ENCODE measurements around the gene VPS11.
"Not testable (repeated sequence)": the region's sequence is repeated elsewhere in the genome, so short reads cannot be mapped to it uniquely, and the experiment has no call there.

Gene VPS11

GRCh38 chr11:119067371-119068222 lies at the start of gene VPS11:
Gene VPS11, plus strand, starts transcription at chr11:119067818. Its CDS starts 6 bp downstream, at chr11:119067824.
- peak; percentile 91 for DNase-seq

GRCh38 chr11:119018074-119018938 lies 49.3 kb upstream of the VPS11 start, which contains the start of the genes RPS25 and TRAPPC4:
Gene RPS25, minus strand, starts transcription at chr11:119018343. Its CDS starts 59 bp downstream, at chr11:119018284.
Gene TRAPPC4, plus strand, starts transcription at chr11:119018766. Its CDS starts 30 bp downstream, at chr11:119018796.
- DNase-seq, result peak; percentile 97

DNA sequence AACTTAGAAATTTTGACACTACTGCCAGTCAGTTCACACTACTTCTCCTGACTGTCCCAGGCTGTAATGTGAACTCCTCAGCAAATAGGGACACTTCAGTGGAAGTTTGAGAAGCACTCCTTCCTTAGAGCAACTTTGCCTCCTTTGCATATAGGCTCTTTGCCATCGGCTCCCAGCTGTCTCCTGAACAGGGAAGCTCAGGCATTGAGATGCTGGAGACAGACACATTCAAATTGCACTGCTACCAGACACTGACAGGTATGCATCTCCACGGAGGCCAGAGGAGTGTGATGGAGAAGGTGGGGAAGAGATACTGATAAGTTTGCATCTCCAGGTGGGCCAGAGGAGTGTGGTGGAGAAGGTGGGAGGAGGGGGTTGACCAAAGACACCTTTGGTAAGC lies 47.6 kb upstream of the VPS11 start:
- no peak for DNase-seq

DNA sequence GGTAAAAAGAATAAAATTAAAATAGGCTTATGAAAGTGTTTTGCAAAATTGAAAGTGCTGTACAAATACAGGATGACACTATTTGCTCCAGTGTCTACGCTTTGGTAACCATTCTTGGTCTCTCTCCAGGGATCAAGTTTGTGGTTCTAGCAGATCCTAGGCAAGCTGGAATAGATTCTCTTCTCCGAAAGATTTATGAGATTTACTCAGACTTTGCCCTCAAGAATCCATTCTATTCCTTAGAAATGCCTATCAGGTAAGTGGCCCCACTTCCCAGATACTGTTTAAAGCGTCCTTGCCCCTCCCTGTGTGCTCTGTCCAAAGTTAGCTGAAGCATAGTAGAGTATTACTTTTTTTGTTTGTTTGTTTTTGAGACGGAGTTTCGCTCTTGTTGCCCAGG lies 46.0 kb upstream of the VPS11 start:
- no peak for DNase-seq

DNA sequence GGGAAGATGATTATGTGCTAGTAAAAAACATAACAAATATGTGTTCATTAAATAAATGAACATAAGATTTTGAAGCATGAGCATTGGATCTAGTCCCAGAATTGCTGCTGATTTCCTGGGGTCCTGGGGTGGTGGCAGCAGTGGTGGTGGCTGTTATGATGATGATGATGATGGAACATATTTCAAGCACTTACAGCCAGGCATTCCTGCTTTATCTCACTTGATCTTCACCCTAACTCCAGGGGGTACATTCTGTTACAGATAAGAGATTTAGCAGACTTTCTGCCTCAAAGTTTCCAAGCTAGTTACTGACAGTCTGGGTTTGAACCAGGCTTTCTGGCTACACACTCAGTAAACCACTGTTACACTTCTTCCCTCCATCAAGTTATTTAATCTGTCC lies 43.9 kb upstream of the VPS11 start:
- DNase-seq, result no peak

DNA sequence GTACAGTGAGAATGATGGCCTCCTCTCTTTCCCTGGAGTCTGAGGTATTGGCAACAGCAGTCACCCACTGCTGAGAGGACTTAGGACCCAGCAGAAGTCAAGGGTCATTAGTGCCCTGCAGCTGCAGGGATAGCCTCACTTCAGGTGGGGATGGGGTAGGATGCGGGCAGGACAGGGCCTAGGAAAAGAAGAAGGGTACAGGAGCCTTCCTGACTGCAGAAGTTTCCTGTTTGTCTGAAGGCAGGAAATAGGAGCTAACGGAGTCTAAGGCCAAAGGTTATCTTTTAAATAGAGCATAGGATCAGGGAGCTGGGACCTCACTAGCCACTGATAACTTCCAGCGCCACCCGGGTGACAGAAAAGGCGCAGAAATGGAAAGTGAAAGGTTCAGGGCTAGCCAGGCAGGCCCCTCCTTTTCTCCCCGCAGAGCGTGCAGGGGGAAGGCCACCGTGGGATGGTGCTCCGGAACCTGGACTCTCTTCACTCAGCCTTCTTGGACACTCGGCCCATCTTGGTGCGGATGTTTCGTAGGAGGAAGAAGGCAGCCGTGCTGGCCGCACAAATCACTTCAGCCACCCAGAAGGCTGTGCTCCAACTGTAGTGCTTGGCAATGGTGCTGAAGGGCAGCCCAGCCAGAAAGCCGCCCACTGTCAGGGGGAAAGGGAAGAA lies 43.1 kb upstream of the VPS11 start:
- DNase-seq, result no peak

GRCh38 chr11:119025099-119025473 lies 42.5 kb upstream of the VPS11 start:
- DNase-seq, result no peak

DNA sequence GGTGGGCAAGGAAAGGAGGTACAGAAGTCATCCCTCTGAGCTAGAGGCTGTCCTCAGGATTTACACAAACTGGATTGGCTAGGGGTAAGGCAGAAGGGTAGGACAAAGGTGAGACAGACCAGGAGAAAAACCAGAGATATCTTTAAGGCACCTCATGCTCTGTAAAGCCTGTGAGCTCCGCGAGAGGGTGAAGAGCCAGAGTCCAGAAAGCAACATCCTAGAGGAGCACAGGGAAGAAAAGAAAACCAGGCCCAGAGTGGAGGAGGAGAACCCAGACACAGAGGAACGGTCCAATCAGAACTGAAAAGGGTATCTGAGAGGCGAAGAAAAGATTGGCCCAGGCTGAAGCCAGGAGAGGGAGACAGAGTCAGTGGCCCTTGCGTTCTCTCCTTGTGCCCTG lies 42.1 kb upstream of the VPS11 start:
- no peak for DNase-seq

DNA sequence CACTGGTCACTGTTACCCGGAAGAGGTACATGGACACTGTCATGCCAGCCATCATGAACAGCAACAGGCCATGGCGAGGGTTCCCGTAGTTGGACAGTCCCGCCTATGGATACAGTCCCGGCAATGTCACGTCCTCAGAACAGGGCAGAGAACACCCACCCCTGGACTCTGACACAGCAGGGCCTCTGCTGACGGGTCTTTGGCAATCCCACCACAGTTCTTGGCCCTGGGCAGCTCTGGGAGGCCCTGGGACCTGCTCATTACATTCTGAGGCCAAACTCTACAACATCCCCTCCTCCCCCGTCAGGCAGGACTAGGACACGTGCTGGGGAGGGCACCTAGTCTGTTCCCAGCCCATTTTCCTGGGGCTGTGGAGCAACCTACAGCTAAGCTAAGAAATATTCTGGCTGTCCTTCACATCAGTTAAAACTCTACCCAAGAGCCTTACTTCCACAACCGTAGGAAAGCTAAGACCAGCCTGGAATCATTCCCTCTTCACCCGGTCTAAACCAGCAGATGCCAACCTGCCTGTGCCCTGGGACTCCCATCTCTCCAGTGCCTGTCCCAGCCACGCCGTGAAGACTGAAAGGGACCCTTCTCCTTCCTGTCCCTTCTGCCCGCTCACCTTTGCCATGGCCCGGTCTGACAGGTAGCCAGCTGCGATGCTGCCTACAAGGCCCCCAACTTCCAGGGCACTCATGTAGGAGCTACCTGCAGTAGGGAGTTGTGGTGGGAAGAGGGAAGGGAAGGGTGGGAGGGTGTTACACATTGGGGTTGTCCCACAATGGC lies 41.4 kb upstream of the VPS11 start:
- no peak for DNase-seq

- DNase-seq, result no peak
Measured at GRCh38 chr11:119026970-119027369, 40.6 kb upstream of the VPS11 start.

- DNase-seq, result no peak
Measured at GRCh38 chr11:119027561-119028345, 39.9 kb upstream of the VPS11 start.

DNA sequence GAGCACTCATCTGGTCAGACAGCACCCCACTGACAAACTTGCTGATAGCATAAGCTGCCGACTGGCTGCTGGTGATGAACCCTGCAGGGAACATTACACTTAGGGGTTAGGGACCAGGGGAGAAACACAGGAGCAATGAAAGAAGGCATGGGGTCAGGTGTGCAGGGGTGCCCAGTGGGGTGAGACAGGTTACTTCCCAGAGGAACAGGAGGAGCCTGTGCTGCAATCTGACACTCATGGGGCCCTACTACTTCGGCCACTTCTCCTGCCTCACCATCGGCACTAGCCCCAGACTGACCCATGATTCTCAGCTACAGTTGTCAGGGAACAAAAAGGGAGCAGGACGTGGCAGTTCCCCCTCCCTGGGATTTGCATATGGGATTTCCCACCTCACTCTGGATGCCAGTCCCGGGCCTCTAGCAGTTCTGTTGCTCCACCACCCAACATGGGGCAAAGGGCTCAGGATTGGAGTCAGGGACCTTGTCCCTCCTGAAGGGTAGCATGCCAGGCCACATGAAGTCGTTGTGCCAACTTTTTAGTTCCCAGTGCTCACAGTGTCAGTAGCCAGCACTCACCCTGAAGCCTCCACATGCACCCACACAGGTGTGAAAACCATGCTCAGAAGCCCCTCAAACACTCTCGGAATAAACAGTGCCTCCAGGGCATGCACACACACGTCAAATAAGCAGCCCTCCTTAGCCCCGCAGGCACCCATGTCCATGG lies 39.1 kb upstream of the VPS11 start:
- DNase-seq, result no peak

DNA sequence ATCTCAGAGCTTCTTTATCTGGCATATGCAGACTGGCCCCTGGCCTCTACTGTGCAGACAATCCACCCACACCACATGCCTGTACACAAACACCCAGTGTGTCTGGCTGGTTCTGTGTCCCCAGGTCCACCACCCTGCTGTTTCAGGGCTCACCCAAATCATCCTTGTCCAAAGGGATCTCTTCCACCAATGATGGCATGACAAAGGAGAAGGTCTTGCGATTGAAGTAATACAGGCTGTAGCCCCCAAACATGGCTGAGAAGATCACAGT lies 38.6 kb upstream of the VPS11 start:
- DNase-seq, result no peak

- DNase-seq, result no peak
Measured at GRCh38 chr11:119029340-119030028, 38.1 kb upstream of the VPS11 start.

DNA sequence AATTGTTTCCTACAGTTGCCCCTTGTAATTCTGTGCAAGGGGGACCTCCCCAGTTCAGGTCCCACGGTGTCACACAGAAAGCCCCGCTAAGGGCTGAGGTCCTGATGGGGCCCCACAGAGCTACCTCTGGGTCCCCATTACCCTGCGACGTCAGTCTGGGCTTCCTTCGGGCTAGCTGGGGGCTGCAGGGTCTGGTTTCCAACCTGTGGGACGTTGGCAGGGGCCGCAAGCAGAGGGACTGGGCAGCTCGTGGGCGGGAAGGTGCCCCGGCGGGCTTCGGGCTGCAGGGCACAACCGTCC lies 37.6 kb upstream of the VPS11 start:
- no peak for DNase-seq

DNA sequence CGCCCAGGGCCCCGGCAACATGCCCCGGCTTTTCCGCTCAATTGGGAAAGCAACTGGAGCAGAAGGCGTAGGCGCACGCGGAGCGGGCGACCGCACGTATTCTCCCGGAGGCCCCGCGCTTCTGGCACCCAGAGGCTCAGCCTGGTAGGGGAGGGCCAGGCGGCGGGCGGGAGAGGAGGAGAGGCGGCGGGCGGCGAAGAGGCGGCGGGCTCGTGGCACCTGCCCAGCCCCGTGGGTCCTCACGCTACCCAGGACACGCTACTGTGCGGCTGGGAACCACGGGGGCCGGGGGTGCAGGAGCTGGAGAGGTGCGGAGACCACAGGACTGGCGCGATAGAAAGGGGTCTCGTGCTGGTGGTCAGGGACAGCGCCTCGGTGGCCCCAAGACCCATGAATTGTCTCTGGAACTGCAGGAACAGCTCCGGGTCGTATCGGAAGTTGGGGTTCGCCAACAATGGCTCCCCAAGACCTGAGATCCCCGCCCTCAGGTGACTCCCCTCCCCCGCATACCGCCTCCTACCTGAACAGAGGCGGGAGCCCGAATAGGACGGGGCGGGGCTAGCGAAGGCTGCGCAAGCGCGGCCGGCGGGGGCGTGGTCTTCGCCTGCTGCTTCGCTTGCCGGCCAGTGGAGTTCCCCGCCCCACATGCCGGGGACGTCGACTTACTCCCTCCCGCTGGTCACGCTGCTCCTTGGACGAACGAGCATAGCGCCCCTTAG lies 37.1 kb upstream of the VPS11 start, which contains the start of gene SLC37A4:
SLC37A4 (minus strand) TSS at position 549 of the 719 bp plus-strand sequence.
- DNase-seq, result peak; percentile 97

DNA sequence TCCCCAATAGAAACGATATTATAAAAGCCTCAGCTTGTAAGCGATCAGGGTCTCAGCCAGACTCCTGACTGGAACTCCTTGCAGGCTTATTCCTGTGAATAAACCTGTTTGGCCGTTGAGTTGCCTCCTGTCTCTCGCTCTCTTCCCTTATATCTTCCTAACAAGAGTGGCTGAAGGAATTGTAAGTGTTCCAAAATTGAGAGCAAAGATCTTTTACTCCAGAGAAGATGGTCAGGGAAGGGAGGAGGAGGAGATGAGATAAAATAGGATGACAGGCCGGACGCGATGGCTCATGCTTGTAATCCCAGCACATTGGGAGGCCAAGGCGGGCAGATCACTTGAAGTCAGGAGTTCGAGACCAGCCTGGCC lies 35.7 kb upstream of the VPS11 start:
- no peak for DNase-seq

- not testable (repeated sequence) for DNase-seq
Measured at GRCh38 chr11:119033421-119033820, 34.2 kb upstream of the VPS11 start.

DNA sequence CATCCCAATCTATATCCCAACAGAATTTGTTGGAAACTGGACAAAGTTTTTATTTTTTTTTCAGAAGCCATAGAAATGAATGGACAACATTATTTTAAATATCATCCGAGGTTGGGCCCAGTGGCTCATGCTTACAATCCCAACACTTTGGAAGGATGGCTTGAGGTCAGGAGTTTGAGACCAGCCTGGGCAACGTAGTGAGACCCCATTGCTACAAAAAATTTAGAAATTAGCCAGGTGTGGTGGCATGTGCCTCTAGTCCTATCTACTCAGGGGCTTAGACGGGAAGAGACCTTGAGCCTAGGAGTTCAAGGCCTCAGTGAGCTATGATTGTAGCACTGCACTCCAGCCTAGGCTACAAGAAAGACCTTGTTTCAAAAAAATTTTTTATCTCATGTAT lies 32.8 kb upstream of the VPS11 start:
- DNase-seq, result no peak

DNA sequence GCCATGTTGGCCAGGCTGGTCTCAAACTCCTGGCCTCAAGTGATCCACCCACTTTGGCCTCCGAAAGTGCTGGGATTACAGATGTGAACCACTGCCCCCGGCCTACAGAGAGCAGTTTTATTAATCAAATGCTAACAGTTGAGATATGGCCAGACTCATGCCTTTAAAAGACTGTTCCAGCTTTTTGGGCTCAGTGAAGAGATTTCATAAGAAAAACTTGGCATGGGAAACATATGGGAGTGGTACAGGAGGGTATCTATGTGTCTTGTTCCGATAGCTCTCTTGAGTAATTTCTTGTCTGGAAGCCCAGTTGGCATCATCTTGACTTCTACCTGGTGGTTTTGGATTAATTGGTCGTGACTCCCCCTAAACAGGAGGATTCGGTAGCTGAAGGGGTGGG lies 28.7 kb upstream of the VPS11 start:
- no peak for DNase-seq

All from NCI-H2029 (cell line).